Measurements from ENCODE around the gene TBCCD1.
"Not testable (repeated sequence)": the region's sequence is repeated elsewhere in the genome, so short reads cannot be mapped to it uniquely, and the experiment has no call there.

TBCCD1 gene

DNA sequence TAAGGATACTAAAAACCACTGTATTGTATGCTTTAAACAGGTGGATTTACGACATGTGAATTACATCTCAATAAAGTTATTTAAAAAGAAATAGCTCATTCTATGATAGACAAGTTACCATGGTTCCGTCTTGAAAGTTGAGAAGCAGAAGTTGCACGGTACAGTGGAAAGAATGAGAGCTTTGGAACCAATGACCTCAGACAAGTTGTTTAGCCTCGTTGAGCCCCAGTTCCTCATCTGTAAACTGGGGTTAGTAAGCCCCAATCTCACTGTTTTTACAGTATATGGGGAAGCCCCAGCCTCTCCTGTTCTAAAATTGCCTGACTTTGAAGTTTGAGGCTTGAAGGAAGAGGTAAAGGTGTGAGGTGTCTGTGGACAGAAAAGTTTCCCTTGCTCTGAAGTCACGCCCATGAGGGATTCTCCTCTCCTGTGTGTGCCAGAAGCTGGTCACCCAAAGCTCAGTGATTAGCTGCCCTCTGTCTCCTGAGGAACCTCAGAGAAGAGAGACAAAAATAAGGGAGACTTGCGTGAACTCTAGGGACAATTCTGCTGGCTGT is 32.9 kb downstream of the TBCCD1 start:
- Histone ChIP-seq H3K36me3 (ENCODE audit: insufficient read depth, low read length) (peaks cover 4% of the 10 kb centered on the region; the same call in 1 of the 2 replicates), H3K4me3 (ENCODE audit: low read depth in 1 of 2, low read length in 2 of 2) (no peak overlapping the region), H3K27me3 (ENCODE audit: insufficient read depth, low read length, poor library complexity) (no peaks in the 10 kb centered on the region), H3K27ac (ENCODE audit: low read length) (no peak overlapping the region), H4K20me1 (ENCODE audit: insufficient read depth, low read length) (no peaks in the 10 kb centered on the region), H3K9me3 (ENCODE audit: insufficient read depth, low read length, severe bottlenecking) (no peaks in the 10 kb centered on the region), H2AFZ (ENCODE audit: low read depth, low read length) (no peak overlapping the region), H3K4me2 (ENCODE audit: insufficient read depth, low read length) (no peak overlapping the region), H3K79me2 (ENCODE audit: insufficient read depth, low read length) (no peaks in the 10 kb centered on the region), H3K9ac (ENCODE audit: low read depth, low read length) (no peak overlapping the region), H3K4me1 (ENCODE audit: insufficient read depth, low read length) (no peaks in the 10 kb centered on the region)
- ATAC-seq (ENCODE audit: insufficient read depth, low read depth) (no peak), DNase-seq (no peak)
- no peak for TF ChIP-seq EZH2 (IDR thresholded peaks at IDR 0.05; ENCODE audit: borderline replicate concordance, low read depth, low read length, severe bottlenecking)
- TF ChIP-seq, protein P1, sequence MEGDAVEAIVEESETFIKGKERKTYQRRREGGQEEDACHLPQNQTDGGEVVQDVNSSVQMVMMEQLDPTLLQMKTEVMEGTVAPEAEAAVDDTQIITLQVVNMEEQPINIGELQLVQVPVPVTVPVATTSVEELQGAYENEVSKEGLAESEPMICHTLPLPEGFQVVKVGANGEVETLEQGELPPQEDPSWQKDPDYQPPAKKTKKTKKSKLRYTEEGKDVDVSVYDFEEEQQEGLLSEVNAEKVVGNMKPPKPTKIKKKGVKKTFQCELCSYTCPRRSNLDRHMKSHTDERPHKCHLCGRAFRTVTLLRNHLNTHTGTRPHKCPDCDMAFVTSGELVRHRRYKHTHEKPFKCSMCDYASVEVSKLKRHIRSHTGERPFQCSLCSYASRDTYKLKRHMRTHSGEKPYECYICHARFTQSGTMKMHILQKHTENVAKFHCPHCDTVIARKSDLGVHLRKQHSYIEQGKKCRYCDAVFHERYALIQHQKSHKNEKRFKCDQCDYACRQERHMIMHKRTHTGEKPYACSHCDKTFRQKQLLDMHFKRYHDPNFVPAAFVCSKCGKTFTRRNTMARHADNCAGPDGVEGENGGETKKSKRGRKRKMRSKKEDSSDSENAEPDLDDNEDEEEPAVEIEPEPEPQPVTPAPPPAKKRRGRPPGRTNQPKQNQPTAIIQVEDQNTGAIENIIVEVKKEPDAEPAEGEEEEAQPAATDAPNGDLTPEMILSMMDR (IDR thresholded peaks at IDR 0.05; ENCODE audit: borderline replicate concordance, extremely low read depth, low read length, poor library complexity, severe bottlenecking) = no peak

DNA sequence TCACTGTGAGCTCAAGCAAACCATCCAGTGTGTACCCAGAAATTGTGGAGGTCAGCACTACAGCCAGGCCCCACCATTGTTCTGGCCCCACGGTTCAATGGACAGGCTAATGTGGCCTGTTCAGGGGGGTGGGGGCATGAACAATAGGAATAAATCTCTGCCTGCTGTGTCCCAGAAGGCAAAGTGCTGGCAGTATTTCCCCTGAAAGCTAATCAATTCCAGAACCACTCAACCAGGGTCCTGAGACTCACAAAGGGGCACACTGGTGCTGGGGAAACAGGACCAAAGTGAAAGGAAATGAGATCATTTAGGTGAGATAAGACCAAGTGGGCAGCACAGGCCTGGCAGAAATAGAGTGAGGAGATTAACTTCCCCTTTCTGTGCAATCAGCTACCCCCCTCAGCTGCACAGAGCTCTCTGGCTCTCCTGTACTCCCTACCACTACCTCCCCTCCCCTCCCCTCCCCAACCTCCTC is 34.5 kb downstream of the TBCCD1 start:
- ATAC-seq (ENCODE audit: insufficient read depth, low read depth) (no peak), DNase-seq (no peak)
- Histone ChIP-seq H3K9ac (ENCODE audit: low read depth, low read length) (no peak overlapping the region), H3K4me3 (ENCODE audit: low read depth in 1 of 2, low read length in 2 of 2) (no peak overlapping the region), H3K4me2 (ENCODE audit: insufficient read depth, low read length) (no peak overlapping the region), H3K79me2 (ENCODE audit: insufficient read depth, low read length) (no peaks in the 10 kb centered on the region), H4K20me1 (ENCODE audit: insufficient read depth, low read length) (no peaks in the 10 kb centered on the region), H3K4me1 (ENCODE audit: insufficient read depth, low read length) (no peaks in the 10 kb centered on the region), H3K36me3 (ENCODE audit: insufficient read depth, low read length) (no peaks in the 10 kb centered on the region), H3K9me3 (ENCODE audit: insufficient read depth, low read length, severe bottlenecking) (no peaks in the 10 kb centered on the region), H3K27me3 (ENCODE audit: insufficient read depth, low read length, poor library complexity) (no peaks in the 10 kb centered on the region), H2AFZ (ENCODE audit: low read depth, low read length) (no peak overlapping the region), H3K27ac (ENCODE audit: low read length) (no peak overlapping the region)
- no peak for TF ChIP-seq EZH2 (IDR thresholded peaks at IDR 0.05; ENCODE audit: borderline replicate concordance, low read depth, low read length, severe bottlenecking)

DNA sequence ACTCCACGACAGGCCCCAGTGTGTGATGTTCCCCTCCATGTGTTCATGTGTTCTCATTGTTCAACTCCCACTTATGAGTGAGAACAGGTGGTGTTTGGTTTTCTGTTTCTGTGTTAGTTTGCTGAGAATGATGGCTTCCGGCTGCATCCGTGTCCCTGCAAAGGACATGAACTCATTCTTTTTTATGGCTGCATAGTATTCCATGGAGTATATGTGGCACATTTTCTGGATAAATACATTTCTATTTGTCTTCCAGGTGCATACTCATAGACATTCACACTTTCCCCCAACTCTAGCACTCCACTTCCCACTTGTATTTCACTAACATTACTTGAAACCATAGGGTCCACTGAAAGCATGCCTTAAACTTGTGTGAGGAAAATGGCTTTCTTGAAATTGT is 35.4 kb downstream of the TBCCD1 start:
- H2AFZ ChIP-seq (ENCODE audit: low read depth, low read length); DNase-seq: not testable (repeated sequence)

DNA sequence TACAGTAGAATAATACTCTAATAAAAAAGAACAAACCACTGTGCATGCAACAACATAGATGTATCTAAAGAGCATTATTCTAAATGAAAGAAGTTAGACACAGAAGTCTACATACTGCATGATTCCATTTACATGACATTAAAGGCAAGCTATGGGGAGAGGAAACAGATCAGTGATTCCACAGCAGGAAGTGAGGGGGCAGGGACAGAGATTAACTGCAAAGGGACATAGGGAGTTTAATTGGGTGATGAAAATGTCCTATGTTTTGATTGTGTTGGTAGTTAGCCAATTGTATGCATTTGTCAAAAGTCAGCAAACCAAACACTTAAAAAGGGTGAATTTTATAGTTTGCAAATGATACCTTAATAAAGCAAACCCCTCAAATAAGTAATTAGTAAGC is 36.7 kb downstream of the TBCCD1 start:
- Histone ChIP-seq H3K9me3 (ENCODE audit: insufficient read depth, low read length, severe bottlenecking) (no peaks in the 10 kb centered on the region), H3K27ac (ENCODE audit: low read length) (no peak overlapping the region), H3K27me3 (ENCODE audit: insufficient read depth, low read length, poor library complexity) (no peaks in the 10 kb centered on the region), H3K79me2 (ENCODE audit: insufficient read depth, low read length) (no peaks in the 10 kb centered on the region), H3K9ac (ENCODE audit: low read depth, low read length) (no peak overlapping the region), H3K4me1 (ENCODE audit: insufficient read depth, low read length) (no peaks in the 10 kb centered on the region), H3K4me2 (ENCODE audit: insufficient read depth, low read length) (no peak overlapping the region), H2AFZ (ENCODE audit: low read depth, low read length) (no peak overlapping the region), H3K36me3 (ENCODE audit: insufficient read depth, low read length) (no peaks in the 10 kb centered on the region), H4K20me1 (ENCODE audit: insufficient read depth, low read length) (no peaks in the 10 kb centered on the region), H3K4me3 (ENCODE audit: low read depth in 1 of 2, low read length in 2 of 2) (no peak overlapping the region)
- ATAC-seq (ENCODE audit: insufficient read depth, low read depth) (0 out of 3 replicates have a peak, but pooled peaks have one; percentile 53), DNase-seq (no peak)
- no peak for TF ChIP-seq EZH2 (IDR thresholded peaks at IDR 0.05; ENCODE audit: borderline replicate concordance, low read depth, low read length, severe bottlenecking)
- TF ChIP-seq, protein P1 (IDR thresholded peaks at IDR 0.05; ENCODE audit: borderline replicate concordance, extremely low read depth, low read length, poor library complexity, severe bottlenecking) = no peak

More for the DNA sequence above, 35.4 kb downstream of the TBCCD1 start:
- not testable (repeated sequence) for H3K27ac ChIP-seq (ENCODE audit: low read length); H3K27me3 ChIP-seq (ENCODE audit: insufficient read depth, low read length, poor library complexity); H3K4me2 ChIP-seq (ENCODE audit: insufficient read depth, low read length); ATAC-seq (ENCODE audit: insufficient read depth, low read depth); H3K36me3 ChIP-seq (ENCODE audit: insufficient read depth, low read length); H4K20me1 ChIP-seq (ENCODE audit: insufficient read depth, low read length); H3K79me2 ChIP-seq (ENCODE audit: insufficient read depth, low read length); H3K4me3 ChIP-seq (ENCODE audit: low read depth in 1 of 2, low read length in 2 of 2); H3K4me1 ChIP-seq (ENCODE audit: insufficient read depth, low read length); H3K9ac ChIP-seq (ENCODE audit: low read depth, low read length); H3K9me3 ChIP-seq (ENCODE audit: insufficient read depth, low read length, severe bottlenecking)
